A549 (cell line): ENCODE data around the gene SMURF1.

ENCODE experiments used
- CBX8 ChIP-seq: fragments of 200-600 bp; sonication (generic); IDR thresholded peaks from 2 replicates; pipeline ENCODE4 v1.6.1; 2016
- CTCF ChIP-seq: fragments of >200 bp; sonication (Bioruptor Twin); formaldehyde crosslinking; IDR thresholded peaks from 3 replicates; pipeline ENCODE4 v1.5.1; 2016
- FOSL2 ChIP-seq, 2 experiments: fragments of 450-650 bp in 1 of 2; fragments of >200 bp in 1 of 2; sonication (Bioruptor Twin) in 1 of 2; formaldehyde crosslinking; IDR thresholded peaks; 2 replicates each; pipeline versions ENCODE4 v1.5.0 to v1.6.1; 2016 to 2020; ENCODE audit warnings: mild to moderate bottlenecking in 1 of 2, moderate library complexity in 1 of 2
- JUNB ChIP-seq: fragments of >200 bp; sonication (Bioruptor Twin); formaldehyde crosslinking; IDR thresholded peaks from 2 replicates; pipeline ENCODE4 v1.6.1; 2016
- MAFK ChIP-seq: fragments of 450-650 bp; IDR thresholded peaks from 2 replicates; pipeline ENCODE4 v1.6.1; 2014; ENCODE audit not compliant: partially characterized antibody
- MAX ChIP-seq: IDR thresholded peaks from 2 replicates; pipeline ENCODE4 v1.6.1; 2012
- MAZ ChIP-seq: fragments of 150-350 bp; IDR thresholded peaks from 2 replicates; pipeline ENCODE4 v1.6.1; 2014; ENCODE audit warnings: antibody characterized with exemption, low read depth, low read length, borderline replicate concordance
- NR3C1 ChIP-seq: fragments of >200 bp; sonication (Bioruptor Twin); formaldehyde crosslinking; IDR thresholded peaks from 3 replicates; pipeline ENCODE4 v1.6.1; 2017
- PBX3 ChIP-seq: IDR thresholded peaks from 2 replicates; pipeline ENCODE4 v1.6.1; 2012
- POLR2A ChIP-seq: IDR thresholded peaks from 2 replicates; pipeline ENCODE4 v1.6.1; 2012; ENCODE audit warnings: mild to moderate bottlenecking, low read length
- RAD21 ChIP-seq, 2 experiments: fragments of >200 bp in 1 of 2; sonication (Bioruptor Twin) in 1 of 2; formaldehyde crosslinking in 1 of 2; IDR thresholded peaks in 1 of 2; conservative IDR thresholded peaks in 1 of 2; 2 replicates in 1 of 2; 3 replicates in 1 of 2; pipeline ENCODE4 v1.6.1; 2012 to 2018; ENCODE audit warnings: inconsistent platforms in 1 of 2
- RCOR1 ChIP-seq: fragments of 150-350 bp; IDR thresholded peaks from 2 replicates; pipeline ENCODE4 v1.6.1; 2014; ENCODE audit warnings: antibody characterized with exemption, low read length, low read depth
- REST ChIP-seq: fragments of 200-600 bp; sonication (generic); IDR thresholded peaks from 2 replicates; pipeline ENCODE4 v1.6.1; 2016; ENCODE audit warnings: antibody characterized with exemption, mild to moderate bottlenecking, moderate library complexity
- RNF2 ChIP-seq: fragments of 200-600 bp; sonication (generic); IDR thresholded peaks from 2 replicates; pipeline ENCODE4 v1.6.1; 2016; ENCODE audit warnings: low read depth, mild to moderate bottlenecking, antibody characterized with exemption, moderate library complexity, borderline replicate concordance

- TF ChIP-seq CTCF (no peak), POLR2A (no peak), JUNB (no peak), MAX (no peak), RNF2 (no peak), RAD21 (conservative IDR thresholded peaks at IDR 0.05 in 1 of 2, IDR thresholded peaks at IDR 0.05 in 1 of 2) (no peak), RCOR1 (no peak), REST (no peak), FOSL2 (IDR thresholded peaks at IDR 0.05) (no peak), FOSL2 (CRISPR knock-in tag; IDR thresholded peaks at IDR 0.05) (no peak), PBX3 (no peak), NR3C1 (no peak), CBX8 (no peak), MAZ (no peak), MAFK (no peak)
Observed at GRCh38 chr7:99030457-99030856, 113.5 kb downstream of the SMURF1 start.
